IPS-NIHi7 (cell line): ENCODE measurements around the gene TBL3.

Experiments used
- DNase-seq: peaks from one replicate; pipeline ENCODE4 v3.0.0; 2012; ENCODE audit warnings: mixed read lengths; ENCODE audit errors: extremely low spot score

TBL3 gene

DNA sequence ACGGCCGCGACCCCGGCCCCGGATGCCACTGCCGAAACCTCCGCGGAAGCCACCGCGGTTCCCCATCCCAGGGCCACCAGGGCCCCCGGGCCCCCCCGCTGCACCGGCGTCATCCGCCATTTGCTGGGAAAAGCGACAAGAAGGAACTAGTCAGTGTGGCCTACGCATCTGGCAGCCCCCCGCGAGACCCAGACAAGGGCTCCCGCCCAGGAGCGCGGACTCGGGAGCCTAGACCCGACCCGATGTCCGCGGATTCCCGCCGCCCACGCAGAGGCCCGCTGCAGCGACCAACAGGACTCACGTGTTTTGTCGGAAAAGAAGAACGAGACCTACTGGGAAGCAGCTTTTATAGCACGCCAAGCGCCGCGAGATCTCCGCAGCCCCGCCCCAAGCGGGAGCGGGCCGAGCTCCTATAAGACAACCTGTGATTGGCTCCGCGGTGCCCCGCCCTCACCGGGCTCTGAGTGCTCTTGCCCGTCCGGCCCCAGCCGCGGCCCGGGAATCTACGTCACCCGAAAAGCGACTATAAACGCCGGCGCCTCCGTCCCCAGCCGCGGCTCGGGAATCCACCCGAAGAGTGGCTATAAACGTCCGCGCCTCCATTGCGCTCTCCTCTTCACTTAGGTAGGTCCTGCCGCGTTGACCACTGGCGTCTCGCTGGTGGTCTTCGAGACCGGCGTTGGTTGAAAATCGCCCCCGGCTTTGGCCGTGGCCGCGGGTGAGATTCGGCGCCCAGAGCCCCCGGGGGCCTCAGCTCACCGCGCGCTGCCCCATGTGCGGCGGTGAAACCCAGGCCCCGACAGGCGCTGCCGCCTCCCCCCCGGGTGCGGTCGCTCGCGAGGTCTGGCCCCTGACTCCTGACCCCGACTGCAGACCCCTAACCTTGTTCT is 7.1 kb upstream of the TBL3 start, which contains the start of gene RPS2:
RPS2 (minus strand) TSS at position 321 of the 890 bp plus-strand sequence; CDS start at position 120, 201 bp downstream.
- DNase-seq = peak; percentile 98

DNA sequence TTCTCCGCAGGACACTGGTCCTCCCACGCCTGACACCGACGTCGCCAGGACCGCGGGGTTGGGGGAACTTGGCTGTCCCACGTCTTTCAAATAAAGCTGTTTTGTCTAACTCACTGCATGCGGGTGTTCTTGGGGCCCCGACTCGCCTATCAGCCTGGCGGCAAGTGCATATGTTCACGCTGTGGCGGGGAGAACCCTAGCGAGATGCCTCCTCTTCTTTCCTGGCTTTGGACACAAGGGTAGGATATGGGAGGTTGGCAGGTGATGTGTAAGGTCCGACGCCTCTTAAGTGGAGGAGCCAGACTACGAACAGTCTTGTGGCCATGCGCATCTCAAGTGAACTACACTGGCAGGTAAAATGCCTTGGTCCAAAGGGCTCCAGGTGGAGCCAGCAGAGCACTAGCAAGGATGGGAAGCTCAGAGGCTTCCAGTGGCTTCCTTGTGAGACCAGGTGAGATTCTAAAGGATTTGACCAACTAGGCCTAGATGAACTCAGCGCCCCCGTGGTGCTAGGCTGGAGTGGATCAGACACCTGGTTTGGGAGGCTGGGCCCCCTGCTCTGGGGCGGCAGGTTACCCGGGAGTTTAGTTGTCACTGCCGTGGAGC is 6.4 kb upstream of the TBL3 start:
- DNase-seq = no peak

DNA sequence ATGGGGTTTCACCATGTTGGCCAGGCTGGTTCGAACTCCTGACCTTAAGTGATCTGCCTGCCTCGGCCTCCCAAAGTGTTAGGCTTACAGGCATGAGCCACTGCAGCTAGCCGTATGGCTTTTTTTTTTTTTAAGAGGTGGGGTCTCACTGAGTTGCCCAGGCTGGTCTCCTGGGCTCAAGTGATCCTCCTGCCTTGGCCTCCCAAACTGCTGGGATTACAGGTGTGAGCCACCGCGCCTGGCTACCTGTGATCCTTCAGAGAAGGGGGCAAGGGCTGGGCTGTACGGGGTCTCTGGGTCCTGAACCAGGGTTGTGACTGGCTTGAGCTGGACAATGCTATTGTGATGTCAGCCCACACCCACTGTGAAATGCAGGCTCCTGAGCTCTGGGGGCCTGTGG is 5.4 kb upstream of the TBL3 start, which contains the start of gene RNF151:
RNF151 (plus strand) TSS at position 397 of the 400 bp plus-strand sequence. CDS start 26 bp downstream, outside the sequence.
- no peak for DNase-seq

DNA sequence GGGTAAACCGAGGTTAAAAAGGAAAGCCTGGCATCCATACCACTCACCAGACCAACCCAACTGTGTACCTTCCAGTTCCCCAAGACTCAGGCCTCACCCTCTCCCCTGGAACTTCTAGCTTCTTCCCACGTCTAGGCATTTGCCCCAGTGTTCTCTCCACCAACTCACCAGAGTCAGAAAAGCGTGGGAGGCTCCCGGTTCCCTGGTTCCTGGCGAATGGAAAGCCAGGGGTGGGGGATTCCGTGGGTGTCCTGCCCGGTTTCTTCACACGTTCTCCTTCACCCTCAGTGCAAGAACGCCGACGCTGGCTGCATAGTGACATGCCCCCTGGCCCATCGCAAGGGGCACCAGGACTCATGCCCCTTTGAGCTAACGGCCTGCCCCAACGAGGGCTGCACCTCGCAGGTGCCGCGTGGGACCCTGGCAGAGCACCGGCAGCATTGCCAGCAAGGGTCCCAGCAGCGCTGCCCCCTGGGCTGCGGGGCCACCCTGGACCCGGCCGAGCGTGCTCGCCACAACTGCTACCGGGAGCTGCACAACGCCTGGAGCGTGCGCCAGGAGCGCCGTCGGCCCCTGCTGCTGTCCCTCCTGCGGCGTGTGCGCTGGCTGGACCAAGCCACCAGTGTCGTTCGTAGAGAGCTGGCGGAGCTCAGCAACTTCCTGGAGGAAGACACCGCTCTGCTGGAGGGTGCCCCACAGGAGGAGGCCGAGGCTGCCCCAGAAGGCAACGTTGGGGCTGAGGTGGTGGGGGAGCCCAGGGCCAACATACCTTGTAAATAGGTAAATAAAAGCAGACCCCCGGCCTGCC is 3.5 kb upstream of the TBL3 start:
- DNase-seq = no peak

DNA sequence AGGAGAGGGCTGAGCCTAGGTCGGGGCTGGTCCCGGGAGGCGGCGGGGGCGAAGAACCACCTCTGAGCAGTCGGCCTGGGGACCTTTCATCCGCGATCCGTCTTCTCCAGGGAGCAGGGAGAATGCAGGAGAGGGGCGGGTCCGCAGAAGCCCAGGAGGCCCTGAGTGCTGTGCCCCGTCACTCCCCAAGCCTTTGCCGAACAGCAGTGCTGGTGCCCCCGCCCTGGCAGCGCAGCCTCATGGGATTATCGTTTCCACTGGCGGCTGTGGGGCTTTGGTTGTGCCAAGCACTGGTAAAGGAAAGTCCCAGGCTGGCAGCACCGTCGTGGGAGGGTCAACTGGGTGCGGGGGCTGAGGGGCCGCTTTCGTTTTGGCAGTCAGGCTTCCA is 631 bp downstream of the TBL3 start:
- DNase-seq = no peak

DNA sequence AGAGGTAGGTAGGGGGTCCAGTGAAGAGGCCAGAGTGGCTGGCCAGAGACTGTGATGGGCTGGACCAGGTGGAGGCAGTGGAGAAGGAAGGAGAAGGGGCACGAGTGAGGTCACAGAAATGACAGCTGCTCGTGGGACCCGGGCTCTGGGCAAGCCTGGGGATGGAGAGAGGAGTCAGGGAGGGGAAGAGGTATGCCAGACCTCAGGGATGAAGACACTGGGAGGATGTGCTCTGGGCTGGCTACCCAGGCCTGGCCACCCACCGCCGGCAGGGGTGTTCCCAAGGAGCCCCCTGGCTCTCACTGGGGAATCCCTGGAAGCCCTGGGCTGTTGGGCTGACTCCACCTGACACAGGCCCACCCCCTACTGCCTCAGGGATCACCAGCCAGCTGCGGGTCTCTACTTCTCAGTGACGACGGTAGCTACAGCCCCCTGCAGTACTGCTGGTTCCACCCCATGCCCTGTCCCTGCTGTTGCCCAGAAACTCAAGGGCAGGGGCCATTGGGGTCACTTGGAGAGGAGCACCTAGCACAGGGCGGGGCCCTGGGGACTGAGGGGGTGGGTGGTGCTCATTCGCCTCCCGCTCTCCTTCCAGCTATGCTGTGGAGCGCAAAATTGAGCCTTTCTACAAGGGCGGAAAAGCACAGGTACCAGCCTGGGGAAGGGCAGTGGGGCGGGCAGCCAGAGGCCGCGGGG is 1.8 kb downstream of the TBL3 start:
- no peak for DNase-seq

DNA sequence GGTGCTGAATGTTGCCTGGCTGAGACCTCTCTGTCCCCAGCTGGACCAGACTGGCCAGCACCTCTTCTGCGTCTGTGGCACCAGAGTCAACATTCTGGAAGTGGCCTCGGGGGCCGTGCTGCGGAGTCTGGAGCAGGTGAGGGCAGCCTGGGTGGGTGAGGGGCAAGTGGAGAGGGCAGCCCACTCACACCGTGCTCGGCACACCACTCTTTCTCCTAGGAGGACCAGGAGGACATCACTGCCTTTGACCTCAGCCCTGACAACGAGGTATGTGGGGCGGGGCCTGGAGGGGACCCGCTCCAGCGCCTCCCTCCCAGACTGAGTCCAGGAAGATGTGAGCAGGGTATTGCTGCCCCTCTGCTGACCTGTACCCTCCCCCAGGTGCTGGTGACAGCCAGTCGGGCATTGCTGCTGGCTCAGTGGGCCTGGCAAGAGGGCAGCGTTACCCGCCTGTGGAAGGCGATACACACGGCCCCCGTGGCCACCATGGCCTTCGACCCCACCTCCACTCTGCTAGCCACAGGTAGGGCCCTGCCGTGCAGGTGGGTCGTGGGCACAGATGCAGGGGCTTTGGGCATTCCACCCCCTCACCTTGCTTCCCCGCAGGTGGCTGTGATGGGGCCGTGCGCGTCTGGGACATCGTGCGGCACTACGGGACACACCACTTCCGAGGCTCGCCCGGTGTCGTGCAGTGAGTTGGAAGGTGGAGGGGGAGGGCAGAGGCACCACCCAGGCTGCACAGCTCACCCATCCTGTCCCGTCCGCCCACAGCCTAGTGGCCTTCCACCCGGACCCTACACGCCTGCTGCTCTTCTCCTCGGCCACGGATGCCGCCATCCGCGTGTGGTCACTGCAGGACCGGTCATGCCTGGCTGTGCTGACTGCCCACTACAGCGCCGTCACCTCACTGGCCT is 2.6 kb downstream of the TBL3 start:
- no peak for DNase-seq

DNA sequence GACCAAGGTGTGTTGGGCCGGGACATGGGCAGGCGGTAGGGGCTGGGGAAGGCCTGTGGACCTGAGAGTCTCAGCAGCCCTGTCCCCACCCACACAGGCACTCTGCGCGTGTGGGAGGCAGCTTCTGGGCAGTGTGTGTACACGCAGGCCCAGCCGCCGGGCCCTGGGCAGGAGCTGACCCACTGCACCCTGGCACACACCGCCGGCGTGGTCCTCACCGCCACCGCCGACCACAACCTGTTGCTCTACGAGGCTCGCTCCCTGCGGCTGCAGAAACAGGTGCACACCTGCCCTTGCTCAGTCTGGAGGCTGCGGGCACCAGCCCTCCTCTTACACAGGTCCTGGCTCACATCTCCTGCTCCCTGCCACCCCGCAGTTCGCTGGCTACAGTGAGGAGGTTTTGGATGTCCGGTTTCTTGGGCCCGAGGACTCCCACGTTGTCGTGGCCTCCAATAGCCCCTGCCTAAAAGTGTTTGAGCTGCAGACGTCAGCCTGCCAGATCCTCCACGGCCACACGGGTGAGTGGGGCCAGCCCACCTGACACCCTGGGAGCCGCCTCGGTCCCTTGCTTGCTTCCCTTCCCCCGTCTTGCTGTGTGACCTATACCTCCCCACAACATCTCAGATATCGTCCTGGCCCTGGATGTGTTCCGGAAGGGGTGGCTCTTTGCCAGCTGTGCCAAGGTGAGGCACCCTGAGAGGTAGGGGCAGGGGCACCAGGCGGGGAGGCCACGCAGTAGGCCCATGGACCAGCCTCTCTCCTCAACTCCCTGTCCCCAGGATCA is 3.8 kb downstream of the TBL3 start:
- DNase-seq = no peak

DNA sequence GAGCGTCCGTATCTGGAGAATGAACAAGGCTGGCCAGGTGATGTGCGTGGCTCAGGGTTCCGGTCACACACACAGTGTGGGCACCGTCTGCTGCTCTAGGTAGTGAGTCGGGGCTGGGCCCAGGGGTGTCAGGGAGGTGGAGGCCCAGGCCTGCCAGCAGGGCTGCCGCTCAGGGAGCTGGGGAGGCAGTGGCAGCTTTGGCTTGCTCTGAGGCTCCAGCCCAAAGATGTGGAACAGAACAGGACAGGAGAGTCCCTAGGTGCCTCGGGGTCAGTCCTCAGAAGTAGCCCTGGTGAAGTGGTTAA is 4.3 kb downstream of the TBL3 start:
- DNase-seq = no peak

DNA sequence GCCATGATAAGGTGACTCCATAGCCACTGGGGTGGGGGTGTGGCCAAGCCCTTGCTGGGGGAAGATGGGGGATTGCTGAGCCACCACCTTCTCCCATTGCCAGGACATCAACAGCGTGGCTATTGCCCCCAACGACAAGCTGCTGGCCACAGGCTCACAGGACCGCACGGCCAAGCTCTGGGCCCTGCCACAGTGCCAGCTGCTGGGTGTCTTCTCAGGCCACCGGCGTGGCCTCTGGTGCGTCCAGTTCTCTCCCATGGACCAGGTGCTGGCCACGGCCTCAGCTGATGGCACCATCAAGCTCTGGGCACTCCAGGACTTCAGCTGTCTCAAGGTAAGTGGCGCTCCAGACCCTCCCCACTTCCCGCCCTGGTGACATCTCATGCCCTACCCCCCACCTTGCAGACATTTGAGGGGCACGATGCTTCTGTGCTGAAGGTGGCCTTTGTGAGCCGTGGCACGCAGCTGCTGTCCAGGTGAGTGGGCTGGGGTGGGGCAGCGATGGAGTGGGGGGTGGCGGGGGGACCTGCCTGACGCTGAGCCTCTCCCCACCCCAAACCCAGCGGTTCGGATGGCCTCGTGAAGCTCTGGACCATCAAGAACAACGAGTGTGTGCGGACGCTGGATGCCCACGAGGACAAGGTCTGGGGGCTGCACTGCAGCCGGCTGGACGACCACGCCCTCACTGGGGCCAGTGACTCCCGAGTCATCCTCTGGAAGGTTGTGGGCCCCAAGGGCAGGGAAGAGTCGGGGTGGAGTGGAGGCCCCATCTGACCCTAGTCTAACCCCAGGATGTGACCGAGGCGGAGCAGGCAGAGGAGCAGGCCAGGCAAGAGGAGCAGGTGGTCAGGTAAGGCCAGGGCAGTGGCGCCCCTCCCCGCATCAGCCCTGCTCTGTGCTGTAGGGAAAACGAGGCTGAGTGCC is 5.4 kb downstream of the TBL3 start:
- DNase-seq = no peak

DNA sequence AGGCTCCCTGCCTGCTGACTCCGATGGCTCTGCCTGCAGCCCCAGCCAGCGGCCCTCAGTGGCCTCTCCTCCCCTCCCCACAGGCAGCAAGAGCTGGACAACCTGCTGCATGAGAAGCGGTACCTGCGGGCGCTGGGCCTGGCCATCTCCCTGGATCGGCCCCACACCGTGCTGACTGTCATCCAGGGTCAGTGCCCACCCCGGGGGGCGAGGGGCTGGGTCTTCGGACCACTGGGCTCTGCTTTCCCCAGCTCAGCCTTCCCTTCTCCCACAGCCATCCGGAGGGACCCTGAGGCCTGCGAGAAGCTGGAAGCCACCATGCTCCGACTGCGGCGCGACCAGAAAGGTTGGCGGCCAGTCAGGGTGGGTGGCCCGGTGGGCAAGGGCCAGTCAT is 6.0 kb downstream of the TBL3 start:
- DNase-seq = no peak

DNA sequence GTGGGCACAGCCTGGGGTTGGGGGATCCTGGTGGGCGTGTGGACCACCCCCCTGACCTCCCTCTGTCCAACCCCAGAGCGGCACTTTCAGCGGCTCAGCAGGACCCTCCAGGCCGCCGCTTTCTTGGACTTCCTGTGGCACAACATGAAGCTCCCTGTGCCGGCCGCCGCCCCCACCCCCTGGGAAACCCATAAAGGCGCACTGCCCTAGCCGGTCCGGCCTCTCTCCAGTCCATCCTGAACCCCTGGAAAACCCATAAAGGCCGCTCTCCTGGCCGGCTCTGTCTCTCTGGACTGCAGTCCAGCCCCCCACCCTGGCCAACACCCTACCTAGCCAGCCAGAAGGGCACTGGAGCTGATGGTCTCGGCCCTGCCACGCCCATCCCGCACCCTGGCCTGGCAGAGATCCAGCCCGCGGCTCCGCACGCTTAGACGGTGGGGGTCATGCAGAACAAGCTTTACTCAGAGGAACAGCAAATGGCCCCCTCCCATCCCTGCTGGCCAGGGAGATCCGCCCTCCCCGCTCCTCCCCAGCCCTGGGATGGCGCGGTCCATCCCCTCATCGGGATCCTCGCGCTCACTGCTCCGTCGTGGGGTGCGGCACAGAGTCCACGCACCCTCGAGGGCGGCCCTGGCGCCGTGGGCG is 6.7 kb downstream of the TBL3 start:
- DNase-seq = peak; percentile 37

DNA sequence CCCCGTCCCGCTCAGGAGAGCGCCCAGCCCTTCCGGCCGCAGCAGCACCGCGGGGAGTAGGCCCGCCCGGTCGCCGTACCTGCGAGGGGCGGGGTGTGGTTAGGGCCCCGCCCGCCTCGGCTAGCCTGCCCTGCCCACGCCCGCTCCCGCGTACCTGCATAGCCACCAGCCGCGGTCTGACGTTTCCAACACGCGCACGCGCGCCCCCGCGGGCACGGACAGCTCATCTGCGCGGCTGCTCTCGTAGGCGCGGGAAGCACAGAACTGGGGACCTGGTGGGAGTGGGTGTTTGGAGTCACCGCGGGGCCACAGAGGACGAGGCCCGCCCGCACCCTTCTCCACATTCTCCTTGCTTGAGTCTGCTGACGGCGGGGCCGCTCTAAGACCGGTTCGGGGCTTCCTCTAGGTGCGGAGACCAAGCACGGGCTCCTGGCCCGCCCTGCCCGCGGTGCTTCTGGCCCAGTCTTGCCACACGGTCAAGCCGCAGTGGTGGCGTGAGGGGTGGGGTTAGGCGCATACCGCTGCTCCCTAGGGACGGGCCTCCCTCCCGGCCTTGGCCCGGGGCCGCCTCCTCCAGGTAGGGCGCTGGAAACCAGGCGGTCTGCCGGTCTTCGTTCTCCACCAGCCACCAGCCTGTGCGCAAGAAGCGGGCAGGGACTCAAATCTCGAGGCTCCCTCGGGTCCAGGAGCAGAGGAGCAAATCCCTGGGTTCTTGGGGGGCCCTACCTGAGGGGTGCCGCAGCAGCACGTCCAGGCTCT is 7.6 kb downstream of the TBL3 start:
- peak; percentile 79 for DNase-seq

DNA sequence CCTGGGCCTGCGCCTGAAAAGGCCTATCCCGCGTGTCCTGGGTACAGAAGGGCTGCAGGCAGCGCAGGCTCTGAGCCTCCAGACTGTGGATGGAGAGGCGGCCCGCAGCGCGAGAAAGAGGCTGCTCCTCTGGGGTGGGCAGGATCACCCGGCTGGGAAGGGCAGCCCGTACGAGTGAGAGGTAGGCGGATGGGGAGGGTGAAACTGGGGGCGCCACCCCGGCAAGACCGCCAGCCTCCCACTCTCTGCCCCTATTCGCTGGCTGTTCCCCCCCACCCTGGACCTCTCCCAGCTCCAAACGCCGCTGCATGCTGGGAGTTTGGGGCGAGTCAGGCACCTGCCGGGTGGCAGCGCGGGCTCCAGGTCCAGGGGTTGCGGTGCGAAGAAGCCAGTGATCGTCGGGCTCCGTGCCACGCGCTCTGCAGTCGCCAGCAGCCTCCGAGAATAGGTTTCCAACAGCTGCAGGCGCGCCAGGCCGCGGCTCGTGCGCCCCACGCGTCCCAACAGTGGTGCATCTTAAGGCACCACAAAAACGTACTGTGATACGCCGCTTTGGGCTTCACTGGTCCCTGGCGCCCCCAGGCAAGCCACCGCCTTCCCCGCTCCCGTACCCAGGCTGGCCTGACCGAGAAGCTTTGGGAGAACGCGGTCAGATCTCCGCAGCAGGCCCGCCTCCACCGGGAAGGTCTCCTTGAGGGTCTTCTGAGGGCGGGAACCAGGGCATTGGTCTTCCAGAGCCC is 8.3 kb downstream of the TBL3 start:
- DNase-seq = peak; percentile 46

DNA sequence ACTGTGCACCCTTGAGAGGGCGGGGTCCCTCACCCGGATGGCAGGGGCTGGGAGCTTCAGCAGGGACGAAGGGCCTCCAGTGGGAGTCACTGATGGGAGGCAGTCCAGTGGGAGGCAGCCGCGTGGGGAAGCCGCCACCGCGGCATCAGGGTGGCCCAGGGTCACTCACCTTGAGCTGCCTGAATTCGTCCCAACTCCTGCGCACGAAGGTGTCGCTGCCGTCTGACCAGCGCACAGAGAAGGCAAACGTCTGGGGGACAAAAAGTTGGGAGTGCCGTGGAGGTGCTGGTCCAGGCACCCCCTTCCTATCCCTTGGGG is 8.9 kb downstream of the TBL3 start:
- DNase-seq = no peak

DNA sequence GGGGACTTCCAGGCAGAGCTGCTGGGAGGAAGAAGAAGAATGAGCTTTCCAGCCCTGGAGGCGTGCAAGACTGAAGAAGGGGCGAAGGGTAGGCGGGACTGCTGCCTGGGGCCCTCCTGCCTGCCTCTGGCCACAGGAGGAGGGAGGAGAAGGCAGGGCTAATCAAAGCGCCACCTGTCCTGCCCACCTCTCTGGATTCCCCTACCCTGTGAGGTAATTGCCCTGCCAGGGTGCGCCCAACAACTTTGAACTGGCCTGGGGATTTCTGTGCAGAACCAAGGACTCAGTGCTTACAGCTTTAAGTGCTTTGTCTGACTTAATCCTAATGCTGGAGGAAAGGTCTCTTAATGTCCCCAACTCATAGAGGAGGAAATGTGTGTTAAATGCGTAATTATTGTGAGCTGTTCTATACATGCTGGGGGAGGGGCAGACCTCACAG is 9.6 kb downstream of the TBL3 start, which contains the start of gene NOXO1:
NOXO1 (minus strand) TSS at position 72 of the 439 bp plus-strand sequence. CDS start 290 bp downstream, outside the sequence.
- no peak for DNase-seq

DNA sequence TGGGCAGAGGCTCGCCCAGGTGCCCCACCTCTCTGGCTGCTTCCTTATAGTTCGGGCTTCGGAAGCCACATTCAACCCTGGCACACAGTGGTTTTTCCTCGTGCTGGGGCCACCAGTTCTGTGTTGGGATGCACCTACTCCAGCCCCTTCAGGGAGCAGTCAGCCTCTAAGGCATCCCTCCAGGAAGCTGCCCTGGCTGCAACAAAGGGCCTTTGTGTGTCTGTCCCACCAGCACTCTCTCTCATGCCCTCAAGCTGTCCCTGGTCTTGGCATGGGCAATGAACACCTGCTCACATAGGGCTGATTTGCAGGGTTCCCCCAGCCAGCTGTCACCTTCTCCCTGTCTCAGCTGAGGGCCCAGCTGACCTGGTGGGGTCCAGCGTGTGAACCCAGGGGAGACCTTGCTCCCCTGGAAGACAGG is 10.2 kb downstream of the TBL3 start:
- no peak for DNase-seq
